T-helper 17 cell (primary cell): ENCODE data around the gene WIZ. TPM values are rescaled to one million over a fixed set of nuclear protein-coding genes. Genes with fewer than 3 reads are reported as not detected.

Source experiments
- ATAC-seq: fragments of 150-1000 bp; cut with Tn5 transposase; 2 replicates; pipeline ENCODE4 v1.10.0; 2021; ENCODE audit warnings: mild to moderate bottlenecking, moderate library complexity
- DNase-seq, 3 donors: peaks; one replicate each; pipeline versions ENCODE4 v3.0.0 to v3.0.0-alpha.2; 2020 to 2021
- H3K9me3 ChIP-seq: one replicate; pipeline ENCODE4 v1.7.0; 2013; ENCODE audit warnings: low read length, mild to moderate bottlenecking; ENCODE audit not compliant: control insufficient read depth, poor library complexity, severe bottlenecking
- H3K27ac Mint-ChIP-seq: one replicate; pipeline ENCODE4 v1.8.0; 2022; ENCODE audit warnings: mild to moderate bottlenecking, moderate library complexity, mixed read lengths
- H3K27me3 Mint-ChIP-seq: one replicate; pipeline ENCODE4 v1.8.0; 2022; ENCODE audit warnings: mixed read lengths
- H3K36me3 Mint-ChIP-seq: one replicate; pipeline ENCODE4 v1.8.0; 2022; ENCODE audit warnings: low read depth, mixed read lengths
- H3K4me1 Mint-ChIP-seq: one replicate; pipeline ENCODE4 v1.8.0; 2022; ENCODE audit warnings: mild to moderate bottlenecking, mixed read lengths
- H3K4me3 Mint-ChIP-seq: one replicate; pipeline ENCODE4 v1.8.0; 2022; ENCODE audit warnings: mild to moderate bottlenecking, moderate library complexity, mixed read lengths
- total RNA-seq, 4 donors: library from RNA in 2 of 4; stranded (reverse) in 2 of 4; gene quantifications; one replicate each; pipeline ENCODE4 v1.2.3 and lab custom pipeline; 2022 to 2026

Gene WIZ
- total RNA-seq, 2 donors from 2014 or later, result 17.1 to 19.2 TPM

- Mint-ChIP-seq H3K36me3 (no peaks in the 10 kb centered on the region), H3K4me1 (peaks cover 10% of the 10 kb centered on the region), H3K27me3 (no peaks in the 10 kb centered on the region), H3K4me3 (no peak overlapping the region), H3K27ac (no peak overlapping the region)
- no peaks in the 10 kb centered on the region for H3K9me3 ChIP-seq
- ATAC-seq (no peak), DNase-seq (no peak)
These were observed 13.0 kb downstream of the WIZ start for GRCh38 chr19:15436826-15437110.

- no peaks in the 10 kb centered on the region for H3K36me3 Mint-ChIP-seq
- H3K9me3 ChIP-seq, result no peaks in the 10 kb centered on the region
- H3K4me1 Mint-ChIP-seq, result peaks cover 15% of the 10 kb centered on the region
- no peak overlapping the region for H3K4me3 Mint-ChIP-seq
- no peaks in the 10 kb centered on the region for H3K27me3 Mint-ChIP-seq
- no peak overlapping the region for H3K27ac Mint-ChIP-seq
- DNase-seq (no peak), ATAC-seq (no peak)
These were observed 13.5 kb downstream of the WIZ start for GRCh38 chr19:15436012-15436825.

- no peak for DNase-seq
- peak overlapping the region; percentile 84 for H3K27ac Mint-ChIP-seq
- no peaks in the 10 kb centered on the region for H3K9me3 ChIP-seq
- H3K4me1 Mint-ChIP-seq, result peaks cover 21% of the 10 kb centered on the region
- no peak for ATAC-seq
- H3K36me3 Mint-ChIP-seq, result no peaks in the 10 kb centered on the region
- H3K27me3 Mint-ChIP-seq, result no peaks in the 10 kb centered on the region
- peak overlapping the region; percentile 96 for H3K4me3 Mint-ChIP-seq
These were observed 16.2 kb downstream of the WIZ start for GRCh38 chr19:15433519-15434069.

- ATAC-seq (peak; percentile 95), DNase-seq (peak; percentile 87 to 93 (median 92))
- Mint-ChIP-seq H3K4me1 (peaks cover 21% of the 10 kb centered on the region), H3K4me3 (peak overlapping the region; percentile 96), H3K36me3 (no peaks in the 10 kb centered on the region), H3K27ac (peak overlapping the region; percentile 84), H3K27me3 (no peaks in the 10 kb centered on the region)
- no peaks in the 10 kb centered on the region for H3K9me3 ChIP-seq
These were observed 16.9 kb downstream of the WIZ start for GRCh38 chr19:15432629-15433518.

- H3K9me3 ChIP-seq, result no peaks in the 10 kb centered on the region
- peak; percentile 16 for ATAC-seq
- peak overlapping the region; percentile 91 for H3K27ac Mint-ChIP-seq
- DNase-seq, result no peak
- H3K4me1 Mint-ChIP-seq, result peaks cover 21% of the 10 kb centered on the region
- H3K36me3 Mint-ChIP-seq, result no peaks in the 10 kb centered on the region
- H3K27me3 Mint-ChIP-seq, result no peaks in the 10 kb centered on the region
- peak overlapping the region; percentile 97 for H3K4me3 Mint-ChIP-seq
These were observed 17.7 kb downstream of the WIZ start for GRCh38 chr19:15432018-15432494.

GRCh38 chr19:15431396-15432017 is 18.2 kb downstream of the WIZ start:
- peak overlapping the region; percentile 91 for H3K27ac Mint-ChIP-seq
- no peaks in the 10 kb centered on the region for H3K9me3 ChIP-seq
- peaks cover 22% of the 10 kb centered on the region for H3K4me1 Mint-ChIP-seq
- no peak for ATAC-seq
- no peak for DNase-seq
- no peaks in the 10 kb centered on the region for H3K27me3 Mint-ChIP-seq
- peak overlapping the region; percentile 97 for H3K4me3 Mint-ChIP-seq
- H3K36me3 Mint-ChIP-seq, result peaks cover under 1% of the 10 kb centered on the region

GRCh38 chr19:15430526-15431120 is 19.1 kb downstream of the WIZ start:
- no peaks in the 10 kb centered on the region for H3K9me3 ChIP-seq
- Mint-ChIP-seq H3K4me1 (peaks cover 27% of the 10 kb centered on the region), H3K4me3 (peak overlapping the region; percentile 97), H3K36me3 (peaks cover 6% of the 10 kb centered on the region), H3K27ac (peak overlapping the region; percentile 91), H3K27me3 (no peaks in the 10 kb centered on the region)
- ATAC-seq (no peak), DNase-seq (no peak)

- H3K27me3 Mint-ChIP-seq, result no peaks in the 10 kb centered on the region
- ATAC-seq (no peak), DNase-seq (no peak)
- no peaks in the 10 kb centered on the region for H3K9me3 ChIP-seq
- no peak overlapping the region for H3K4me3 Mint-ChIP-seq
- peaks cover 6% of the 10 kb centered on the region for H3K36me3 Mint-ChIP-seq
- H3K4me1 Mint-ChIP-seq, result peaks cover 27% of the 10 kb centered on the region
- H3K27ac Mint-ChIP-seq, result no peak overlapping the region
These were observed 19.8 kb downstream of the WIZ start for GRCh38 chr19:15429825-15430467.

- H3K9me3 ChIP-seq, result no peaks in the 10 kb centered on the region
- peaks cover 27% of the 10 kb centered on the region for H3K4me1 Mint-ChIP-seq
- H3K27ac Mint-ChIP-seq, result no peak overlapping the region
- DNase-seq, result no peak
- no peaks in the 10 kb centered on the region for H3K27me3 Mint-ChIP-seq
- no peak overlapping the region for H3K4me3 Mint-ChIP-seq
- peaks cover 6% of the 10 kb centered on the region for H3K36me3 Mint-ChIP-seq
- no peak for ATAC-seq
These were observed 20.6 kb downstream of the WIZ start for GRCh38 chr19:15428956-15429824.

- no peak overlapping the region for H3K4me3 Mint-ChIP-seq
- DNase-seq, result no peak
- no peak for ATAC-seq
- peak overlapping the region; percentile 21 for H3K27ac Mint-ChIP-seq
- no peaks in the 10 kb centered on the region for H3K9me3 ChIP-seq
- no peaks in the 10 kb centered on the region for H3K27me3 Mint-ChIP-seq
- peaks cover 8% of the 10 kb centered on the region for H3K36me3 Mint-ChIP-seq
- peaks cover 22% of the 10 kb centered on the region for H3K4me1 Mint-ChIP-seq
These were observed 21.7 kb downstream of the WIZ start for GRCh38 chr19:15427991-15428471.

GRCh38 chr19:15427350-15427700 is 22.4 kb downstream of the WIZ start:
- H3K9me3 ChIP-seq, result no peaks in the 10 kb centered on the region
- H3K27me3 Mint-ChIP-seq, result no peaks in the 10 kb centered on the region
- H3K4me3 Mint-ChIP-seq, result peak overlapping the region; percentile 9
- H3K27ac Mint-ChIP-seq, result peak overlapping the region; percentile 57
- H3K4me1 Mint-ChIP-seq, result peaks cover 19% of the 10 kb centered on the region
- DNase-seq (no peak), ATAC-seq (no peak)
- peaks cover 8% of the 10 kb centered on the region for H3K36me3 Mint-ChIP-seq
